Lower leg skin (tissue), 3 donors: ENCODE data around the gene SLC24A5.

Source experiments
- CTCF ChIP-seq, 3 donors: fragments of 450-650 bp; IDR thresholded peaks; one replicate each; pipeline ENCODE4 v1.5.1; 2016; ENCODE audit warnings: antibody characterized with exemption in 3 of 3, mild to moderate bottlenecking in 3 of 3, moderate library complexity in 2 of 3
- POLR2A ChIP-seq, 2 donors: fragments of 450-650 bp; IDR thresholded peaks; one replicate each; pipeline ENCODE4 v1.6.1; 2016 to 2017; ENCODE audit warnings: antibody characterized with exemption in 2 of 2, mild to moderate bottlenecking in 1 of 2, moderate library complexity in 1 of 2

DNA sequence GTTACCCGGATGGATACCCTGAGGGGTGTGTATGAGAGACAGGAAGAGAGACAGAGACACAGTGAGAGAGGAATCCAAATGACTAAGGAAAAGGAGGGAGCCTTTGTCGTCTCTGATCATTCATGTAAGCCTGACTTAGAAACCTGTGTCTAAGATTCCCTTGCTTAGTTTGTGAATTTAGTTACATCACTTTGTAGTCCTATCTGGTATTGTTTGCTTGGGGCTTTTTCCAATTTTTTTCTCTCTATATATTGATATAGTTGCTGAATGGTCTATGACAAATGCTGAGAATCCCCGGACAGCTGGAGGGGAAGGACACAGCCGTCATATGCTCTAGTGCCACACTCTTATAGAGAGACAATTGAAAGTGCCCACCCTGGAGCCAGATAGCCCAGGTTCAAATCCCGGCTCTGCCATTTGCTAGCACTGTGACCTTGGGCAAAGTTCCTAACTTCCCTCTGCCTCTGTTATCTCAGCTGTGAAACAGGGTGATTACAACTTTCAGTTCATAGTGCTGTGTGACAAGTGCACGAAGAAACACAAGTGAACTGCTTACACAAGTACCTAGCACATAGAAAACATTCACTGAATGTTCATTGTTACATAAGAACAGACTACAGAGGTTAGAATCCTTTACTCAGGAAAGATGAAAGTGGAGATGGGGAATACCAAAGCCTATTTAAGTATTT, 6.0 kb downstream of the SLC24A5 start:
- TF ChIP-seq POLR2A (IDR thresholded peaks at IDR 0.05): no peak
- no peak for TF ChIP-seq CTCF (IDR thresholded peaks at IDR 0.05)
